GM19193 (cell line): ENCODE results near the gene TMEM221.

Source experiments
- POLR2A ChIP-seq: IDR thresholded peaks from 4 replicates; pipeline ENCODE4 v1.6.1; 2011; ENCODE audit not compliant: insufficient read depth, insufficient read length; ENCODE audit errors: extremely low read depth

The TMEM221 gene

GRCh38 chr19:17389957-17390664, 58.4 kb downstream of the TMEM221 start:
- TF ChIP-seq POLR2A = no peak

- no peak for TF ChIP-seq POLR2A
These were observed 59.2 kb downstream of the TMEM221 start for GRCh38 chr19:17389288-17389687.

GRCh38 chr19:17385878-17386611, 62.4 kb downstream of the TMEM221 start:
- no peak for TF ChIP-seq POLR2A
